Cardiac fibroblast (primary cell): ENCODE data around the gene OVOL2.

ENCODE experiments used
- DNase-seq, 2 donors: peaks; one replicate each; pipeline versions ENCODE4 v3.0.0 to v3.0.0-alpha.2; 2010; ENCODE audit warnings: low read depth in 2 of 2
- H3K4me3 ChIP-seq, 2 donors: replicated peaks in 1 of 2; 1 replicate in 1 of 2; 2 replicates in 1 of 2; pipeline ENCODE4 v1.5.1; 2011; ENCODE audit warnings: low read depth in 2 of 2, low read length in 2 of 2, mild to moderate bottlenecking in 2 of 2, moderate library complexity in 1 of 2
- TF ChIP-seq, protein P1 (sequence below): IDR thresholded peaks from one replicate; pipeline ENCODE4 v1.5.1; 2011; ENCODE audit warnings: low read depth, mild to moderate bottlenecking, low read length, inconsistent platforms

OVOL2 gene

DNA sequence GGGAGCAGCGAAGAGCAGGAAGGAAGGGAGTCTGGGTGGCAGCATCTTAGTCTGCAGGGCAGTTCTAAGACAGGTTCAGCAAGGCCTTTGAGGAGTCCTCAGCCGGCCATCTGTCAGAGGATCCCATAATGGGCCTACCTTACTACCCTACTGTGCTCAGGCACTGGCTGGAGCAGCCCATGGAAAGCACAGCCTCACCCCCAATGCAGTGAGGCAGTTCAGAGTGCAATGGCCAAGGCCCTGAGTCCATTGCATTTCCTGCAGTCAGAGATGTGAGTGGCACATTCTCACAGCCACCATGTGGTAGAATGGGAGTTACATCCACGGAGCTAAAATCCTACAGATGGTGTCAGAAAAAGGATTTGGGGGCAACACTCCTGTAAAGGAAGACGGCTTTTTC lies 19.4 kb upstream of the OVOL2 start:
- H3K4me3 ChIP-seq: no peak overlapping the region
- TF ChIP-seq, protein P1, sequence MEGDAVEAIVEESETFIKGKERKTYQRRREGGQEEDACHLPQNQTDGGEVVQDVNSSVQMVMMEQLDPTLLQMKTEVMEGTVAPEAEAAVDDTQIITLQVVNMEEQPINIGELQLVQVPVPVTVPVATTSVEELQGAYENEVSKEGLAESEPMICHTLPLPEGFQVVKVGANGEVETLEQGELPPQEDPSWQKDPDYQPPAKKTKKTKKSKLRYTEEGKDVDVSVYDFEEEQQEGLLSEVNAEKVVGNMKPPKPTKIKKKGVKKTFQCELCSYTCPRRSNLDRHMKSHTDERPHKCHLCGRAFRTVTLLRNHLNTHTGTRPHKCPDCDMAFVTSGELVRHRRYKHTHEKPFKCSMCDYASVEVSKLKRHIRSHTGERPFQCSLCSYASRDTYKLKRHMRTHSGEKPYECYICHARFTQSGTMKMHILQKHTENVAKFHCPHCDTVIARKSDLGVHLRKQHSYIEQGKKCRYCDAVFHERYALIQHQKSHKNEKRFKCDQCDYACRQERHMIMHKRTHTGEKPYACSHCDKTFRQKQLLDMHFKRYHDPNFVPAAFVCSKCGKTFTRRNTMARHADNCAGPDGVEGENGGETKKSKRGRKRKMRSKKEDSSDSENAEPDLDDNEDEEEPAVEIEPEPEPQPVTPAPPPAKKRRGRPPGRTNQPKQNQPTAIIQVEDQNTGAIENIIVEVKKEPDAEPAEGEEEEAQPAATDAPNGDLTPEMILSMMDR: no peak
- no peak for DNase-seq

DNA sequence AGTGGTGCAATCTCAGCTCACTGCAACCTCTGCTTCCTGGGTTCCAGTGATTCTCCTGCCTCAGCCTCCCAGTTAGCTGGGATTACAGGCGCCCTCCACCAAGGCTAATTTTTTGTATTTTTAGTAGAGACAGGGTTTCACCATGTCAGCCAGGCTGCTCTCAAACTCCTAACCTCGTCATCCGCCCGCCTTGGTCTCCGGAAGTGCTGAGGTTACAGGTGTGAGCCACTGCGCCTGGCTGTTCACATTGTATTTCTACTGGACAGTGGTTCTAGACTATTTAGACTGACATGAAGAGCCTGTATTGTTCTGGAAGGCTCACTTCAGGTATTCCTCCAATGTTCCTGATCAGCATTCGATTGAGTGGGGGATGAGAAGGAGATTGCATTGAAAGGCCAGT lies 14.8 kb upstream of the OVOL2 start:
- no peak for DNase-seq
- TF ChIP-seq, protein P1: no peak
- no peak overlapping the region for H3K4me3 ChIP-seq

DNA sequence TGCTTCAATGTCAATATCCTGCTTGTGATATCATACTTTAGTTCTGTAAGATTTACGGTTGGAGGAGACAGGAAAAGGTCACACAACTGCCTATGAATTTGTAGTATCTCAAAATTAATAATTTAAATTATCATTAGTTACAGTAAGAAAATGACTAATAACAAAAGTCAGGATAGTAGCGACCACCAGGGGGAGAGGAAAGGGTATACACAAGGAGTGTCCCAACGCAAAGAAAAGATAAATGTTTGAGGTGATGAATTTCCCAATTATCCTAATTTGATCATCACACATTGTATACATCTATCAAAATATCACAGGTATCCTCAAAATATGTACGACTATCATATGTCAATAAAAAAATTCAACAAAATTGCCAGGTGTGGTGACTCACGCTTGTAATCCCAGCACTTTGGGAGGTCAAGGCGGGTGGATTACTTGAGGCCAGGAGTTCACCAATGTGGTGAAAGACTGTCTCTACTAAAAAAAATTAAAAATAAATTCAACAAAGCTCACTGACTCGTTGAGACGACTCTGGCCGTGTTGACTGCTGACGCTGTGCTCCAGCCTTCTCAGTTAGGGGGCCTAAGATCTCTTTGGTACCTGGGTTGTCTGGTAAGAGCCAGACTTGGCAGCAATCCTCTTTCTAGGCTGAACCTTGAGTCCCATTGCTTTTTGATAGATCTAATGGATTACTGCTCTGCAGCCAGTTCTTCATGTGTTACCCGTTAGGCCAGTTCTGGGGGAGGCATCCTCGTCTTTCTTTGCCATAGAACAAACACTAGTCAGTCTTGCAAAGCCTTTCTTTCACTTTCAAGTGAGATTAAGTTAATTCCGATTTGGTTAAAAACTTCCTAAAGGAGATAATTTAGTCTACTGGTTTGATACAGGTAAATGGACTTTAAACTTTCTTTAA lies 9.0 kb upstream of the OVOL2 start:
- H3K4me3 ChIP-seq: no peak overlapping the region
- TF ChIP-seq, protein P1: no peak
- DNase-seq: no peak

DNA sequence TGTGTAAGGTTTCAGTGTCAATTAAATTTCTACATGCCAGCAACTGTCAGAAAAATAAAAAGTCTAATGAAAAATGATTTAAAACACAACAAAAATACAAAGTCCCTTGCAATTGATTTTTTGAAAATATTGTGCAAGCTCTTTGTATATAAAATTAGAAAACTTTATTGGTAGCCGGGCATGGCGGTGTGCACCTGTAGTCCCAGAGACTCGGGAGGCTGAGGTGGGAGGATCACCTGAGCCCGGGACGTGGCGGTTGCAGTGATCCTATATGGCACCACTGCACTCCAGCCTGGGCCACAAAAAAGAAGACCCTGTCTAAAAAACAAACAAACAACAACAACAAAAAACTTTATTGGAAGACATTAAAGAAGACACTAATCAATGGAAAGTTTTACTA lies 6.0 kb upstream of the OVOL2 start:
- no peak overlapping the region for H3K4me3 ChIP-seq
- DNase-seq: no peak
- TF ChIP-seq, protein P1: no peak

DNA sequence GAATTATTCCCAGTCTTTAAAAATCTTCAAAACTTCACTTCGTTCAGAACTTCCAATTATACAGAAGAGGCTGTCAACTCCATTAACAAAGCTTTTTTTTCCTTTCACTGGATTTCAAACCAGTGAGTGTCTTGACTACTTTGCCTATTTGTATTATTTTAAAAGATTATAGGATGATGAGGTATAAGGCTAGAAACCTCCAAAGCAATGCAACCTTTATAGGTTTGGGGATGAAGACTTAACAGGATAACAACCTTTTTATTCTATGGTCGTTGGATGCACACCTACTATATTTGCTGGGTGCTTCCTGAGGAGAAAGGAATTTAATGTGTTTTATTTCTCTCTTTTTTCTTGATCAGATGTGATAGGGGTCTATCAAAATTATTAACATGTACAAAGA lies 1.9 kb upstream of the OVOL2 start:
- DNase-seq: no peak
- TF ChIP-seq, protein P1: no peak
- H3K4me3 ChIP-seq: no peak overlapping the region

DNA sequence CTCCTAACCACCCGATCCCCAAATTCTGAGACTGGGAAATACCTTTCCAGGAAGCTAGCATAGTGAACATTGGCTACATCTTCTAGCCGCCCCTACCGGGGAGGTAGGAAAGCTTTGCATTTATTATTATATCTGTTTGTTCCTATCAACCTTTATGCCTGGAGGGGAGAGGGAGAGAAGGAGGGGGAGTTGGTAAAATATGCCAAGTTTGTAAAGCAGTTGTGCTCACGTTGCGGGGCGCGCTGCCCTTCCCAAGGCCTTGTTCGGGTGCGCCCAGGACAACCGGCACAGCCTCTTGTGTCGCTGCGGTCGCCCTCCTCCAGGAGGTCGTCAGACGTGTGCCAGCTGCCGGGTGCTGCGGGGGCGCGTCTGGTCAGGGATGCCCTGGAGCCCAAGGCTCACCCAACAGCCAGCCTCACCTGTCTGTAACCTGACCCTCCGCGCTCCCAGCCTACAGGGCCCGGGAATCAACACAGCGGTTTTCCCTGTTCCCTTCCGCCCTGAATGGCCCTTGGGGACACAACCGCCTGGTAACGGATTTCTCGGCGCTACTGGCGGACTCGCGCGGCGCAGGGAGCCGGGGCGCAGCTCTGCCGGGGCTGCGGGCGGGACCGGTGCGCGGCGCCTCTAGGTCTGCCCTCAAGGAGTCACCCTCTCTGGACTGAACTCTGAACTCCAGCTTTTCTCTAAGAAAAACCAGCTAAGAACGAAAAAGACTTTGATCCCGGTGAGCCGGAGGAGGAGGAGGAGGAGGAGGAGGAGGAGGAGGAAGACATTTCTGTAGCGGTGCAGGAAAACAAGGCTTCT lies 1.1 kb upstream of the OVOL2 start:
- TF ChIP-seq, protein P1: no peak
- DNase-seq: no peak
- no peak overlapping the region for H3K4me3 ChIP-seq
